HG03565 (cell line): ENCODE data around the gene URM1.

Source experiments
- ATAC-seq: cut with Tn5 transposase; IDR thresholded peaks from one replicate; pipeline ENCODE4 v1.9.1; 2021; ENCODE audit warnings: mild to moderate bottlenecking, moderate library complexity; ENCODE audit not compliant: unreplicated experiment

The URM1 gene

GRCh38 chr9:128424268-128424780 is 53.1 kb downstream of the URM1 start:
- ATAC-seq = no peak

DNA sequence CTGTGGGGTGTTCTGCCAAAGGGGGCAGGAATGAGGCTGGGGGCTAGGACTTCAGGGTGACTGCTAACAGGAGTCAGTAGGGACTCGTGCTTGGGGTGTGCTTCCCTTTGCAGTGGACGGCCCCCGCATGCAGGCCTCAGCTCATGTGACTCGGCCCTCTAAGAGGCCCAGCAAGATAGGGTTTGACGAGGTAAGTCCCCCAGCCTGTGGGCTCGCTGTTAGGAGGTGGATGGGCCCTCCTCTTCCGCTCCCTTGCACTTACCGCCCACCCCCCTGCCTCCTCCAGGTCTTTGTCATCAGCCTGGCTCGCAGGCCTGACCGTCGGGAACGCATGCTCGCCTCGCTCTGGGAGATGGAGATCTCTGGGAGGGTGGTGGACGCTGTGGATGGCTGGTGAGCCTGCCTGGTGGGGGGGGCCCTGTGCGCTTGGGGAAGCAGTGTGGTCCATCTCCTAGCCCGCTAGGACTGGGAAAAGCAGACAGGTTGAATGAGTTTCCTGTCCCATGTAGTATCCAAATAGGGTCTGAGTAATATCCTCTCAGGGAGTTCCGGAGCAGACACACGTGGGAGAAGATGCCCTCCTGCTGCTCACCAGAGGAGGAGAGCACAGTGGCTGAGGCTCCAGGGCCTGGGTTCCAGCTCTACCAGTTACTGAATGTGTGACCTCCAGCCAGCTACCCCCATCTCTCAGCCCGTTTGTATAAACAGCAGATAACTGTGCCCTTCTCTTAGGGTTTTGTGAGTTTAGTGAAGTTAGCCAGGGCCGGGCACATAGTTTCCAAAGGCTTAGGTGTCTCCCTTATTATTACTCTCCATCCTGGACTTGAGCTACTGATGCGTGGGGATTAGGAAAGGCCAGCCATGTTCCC is 57.7 kb downstream of the URM1 start:
- ATAC-seq = no peak

- ATAC-seq = no peak
These were observed 58.4 kb downstream of the URM1 start for GRCh38 chr9:128429513-128430086.

- ATAC-seq = no peak
These were observed 60.0 kb downstream of the URM1 start for GRCh38 chr9:128431207-128431606.

DNA sequence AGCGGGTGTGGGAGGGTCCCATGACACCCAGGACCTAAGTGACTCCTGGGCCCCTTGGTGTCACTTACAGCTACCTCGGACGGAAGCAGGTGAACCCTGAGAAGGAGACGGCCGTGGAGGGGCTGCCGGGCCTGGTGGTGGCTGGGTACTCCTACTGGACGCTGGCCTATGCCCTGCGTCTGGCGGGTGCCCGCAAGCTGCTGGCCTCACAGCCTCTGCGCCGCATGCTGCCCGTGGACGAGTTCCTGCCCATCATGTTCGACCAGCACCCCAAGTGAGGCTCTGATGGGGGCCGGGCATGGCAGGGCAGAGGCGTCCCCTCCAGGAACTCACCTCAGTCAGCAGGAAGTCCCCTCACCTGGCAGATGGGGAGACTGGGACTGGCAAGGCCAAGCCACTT is 63.2 kb downstream of the URM1 start:
- ATAC-seq = no peak

- no peak for ATAC-seq
These were observed 64.4 kb downstream of the URM1 start for GRCh38 chr9:128435611-128436010.

DNA sequence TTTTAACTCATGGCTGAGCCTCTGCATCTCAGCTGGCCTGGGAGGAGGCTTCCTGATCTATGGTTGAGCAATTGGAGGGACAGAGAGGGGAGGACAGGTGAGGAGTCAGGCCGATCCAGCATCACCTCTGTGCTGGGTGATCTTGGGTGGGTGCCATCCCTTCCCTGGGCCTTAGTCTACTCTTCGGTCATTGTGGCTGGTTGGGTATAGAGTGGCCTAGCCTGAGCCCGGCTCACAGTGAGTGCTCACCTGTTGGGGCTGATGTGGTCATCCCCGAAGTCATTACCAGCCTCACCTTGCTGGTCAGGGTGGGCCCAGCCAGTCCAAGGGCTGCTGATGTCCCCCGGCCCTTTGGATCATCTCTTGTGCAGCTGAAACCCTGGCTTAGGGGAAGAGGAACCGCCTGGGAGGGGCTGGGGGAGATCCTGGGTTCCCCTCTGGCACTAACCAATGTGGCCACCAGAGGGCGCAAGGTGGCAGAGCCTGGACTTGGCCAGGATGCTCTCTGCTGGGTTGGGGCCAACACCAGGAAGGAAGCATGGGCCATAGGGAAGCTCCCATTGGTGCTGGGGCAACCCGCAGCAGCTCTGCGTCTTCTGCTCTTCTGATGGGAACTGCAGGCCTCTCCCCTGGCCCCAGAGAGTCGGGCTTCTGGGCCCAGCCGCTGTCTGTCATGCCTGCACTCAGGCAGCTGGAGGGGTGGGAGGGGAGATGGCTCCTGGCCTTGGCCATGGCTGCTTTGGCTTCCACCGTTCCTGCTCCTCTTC is 67.4 kb downstream of the URM1 start:
- no peak for ATAC-seq

DNA sequence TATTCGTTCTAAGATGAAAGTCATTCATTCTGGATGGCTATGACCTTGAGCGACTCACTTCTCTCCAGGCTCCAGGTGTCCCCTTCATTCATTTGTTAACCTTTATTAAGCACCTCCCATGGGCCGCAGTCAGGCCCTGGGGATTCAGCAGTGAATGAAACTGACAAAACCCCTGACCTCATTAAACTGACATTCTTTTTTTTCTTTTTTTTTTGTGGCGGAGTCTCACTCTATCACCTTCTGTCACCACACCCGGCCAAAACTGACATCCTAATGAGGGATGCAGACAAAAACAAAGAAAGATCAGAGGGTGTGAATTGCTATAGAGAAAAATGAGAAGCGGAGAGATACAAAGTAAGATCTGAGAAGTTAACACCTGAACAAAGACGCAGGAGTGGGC is 68.1 kb downstream of the URM1 start:
- no peak for ATAC-seq
